Measurements from ENCODE around the gene BICC1.

Gene BICC1

GRCh38 chr10:58653139-58653538 is 140.5 kb downstream of the BICC1 start:
- DNase-seq = no peak

- no peak for DNase-seq
Measured at GRCh38 chr10:58660575-58661255, 148.0 kb downstream of the BICC1 start.

GRCh38 chr10:58661336-58661735 is 148.7 kb downstream of the BICC1 start:
- no peak for DNase-seq

GRCh38 chr10:58661902-58662301 is 149.2 kb downstream of the BICC1 start:
- no peak for DNase-seq

GRCh38 chr10:58662314-58662713 is 149.6 kb downstream of the BICC1 start:
- DNase-seq = no peak

- no peak for DNase-seq
Measured at GRCh38 chr10:58665361-58665760, 152.7 kb downstream of the BICC1 start.

GRCh38 chr10:58666024-58666423 is 153.4 kb downstream of the BICC1 start:
- no peak for DNase-seq

- no peak for DNase-seq
Measured at GRCh38 chr10:58667658-58668310, 155.1 kb downstream of the BICC1 start.

GRCh38 chr10:58672845-58673244 is 160.2 kb downstream of the BICC1 start:
- peak; percentile 33 for DNase-seq

GRCh38 chr10:58674251-58674650 is 161.6 kb downstream of the BICC1 start:
- no peak for DNase-seq

GRCh38 chr10:58675321-58675720 is 162.6 kb downstream of the BICC1 start:
- DNase-seq = no peak

DNA sequence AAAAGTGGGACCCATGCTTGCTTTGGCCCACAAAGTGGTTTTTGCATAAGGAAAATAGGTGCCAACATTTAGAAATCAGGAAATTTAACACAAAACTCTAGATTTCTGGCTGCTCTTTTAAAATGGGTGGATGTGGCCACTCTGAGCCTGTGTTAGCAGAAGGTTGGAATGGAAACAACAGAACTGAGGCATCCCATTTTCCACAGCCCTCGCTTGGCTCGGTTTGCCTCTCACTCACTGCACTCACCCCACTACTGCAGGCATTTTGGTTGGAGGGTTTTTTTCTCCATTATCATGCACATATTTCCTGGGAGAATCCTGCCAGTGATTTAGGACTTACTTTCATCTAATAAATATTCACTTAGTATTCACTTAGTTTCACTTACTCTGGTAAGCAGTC is 178.9 kb downstream of the BICC1 start:
- no peak for DNase-seq

DNA sequence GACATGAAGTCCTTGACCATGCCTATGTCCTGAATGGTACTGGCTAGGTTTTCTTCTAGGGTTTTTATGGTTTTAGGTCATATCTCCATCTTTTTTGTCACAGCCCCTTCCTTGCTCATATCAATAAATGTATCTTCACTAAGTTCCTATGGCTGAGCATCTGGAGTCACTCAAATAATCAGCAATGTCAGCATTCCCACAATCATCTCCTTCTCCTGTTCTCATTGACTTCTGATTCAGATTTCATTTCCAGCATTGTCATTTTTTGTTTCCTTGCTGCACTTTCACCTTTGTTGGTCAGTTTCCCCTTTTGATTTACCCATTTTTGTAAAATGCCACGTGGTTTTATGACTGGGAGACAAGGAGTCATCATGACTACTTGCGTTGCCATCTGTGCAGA is 181.2 kb downstream of the BICC1 start:
- DNase-seq = no peak

DNA sequence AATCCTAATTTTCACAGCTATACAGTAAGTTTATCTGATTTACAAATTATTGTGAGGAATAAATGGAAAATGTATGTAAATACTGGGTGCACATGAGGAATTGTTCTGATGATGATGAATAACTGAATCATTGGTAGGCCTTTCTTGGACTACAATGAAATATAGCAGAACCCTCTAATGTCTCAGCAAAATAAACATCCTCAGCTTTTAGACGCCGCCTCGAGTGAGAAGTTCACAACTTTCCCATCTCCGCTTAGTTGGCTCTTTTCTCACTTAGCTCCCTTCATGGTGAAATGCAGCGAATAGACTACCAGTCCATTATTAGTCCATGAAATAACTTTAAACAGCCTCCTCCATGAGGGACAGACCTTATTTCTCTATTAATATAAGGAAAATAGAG is 182.3 kb downstream of the BICC1 start:
- no peak for DNase-seq

- no peak for DNase-seq
Measured at GRCh38 chr10:58696736-58697135, 184.1 kb downstream of the BICC1 start.

- no peak for DNase-seq
Measured at GRCh38 chr10:58697691-58698090, 185.0 kb downstream of the BICC1 start.

DNA sequence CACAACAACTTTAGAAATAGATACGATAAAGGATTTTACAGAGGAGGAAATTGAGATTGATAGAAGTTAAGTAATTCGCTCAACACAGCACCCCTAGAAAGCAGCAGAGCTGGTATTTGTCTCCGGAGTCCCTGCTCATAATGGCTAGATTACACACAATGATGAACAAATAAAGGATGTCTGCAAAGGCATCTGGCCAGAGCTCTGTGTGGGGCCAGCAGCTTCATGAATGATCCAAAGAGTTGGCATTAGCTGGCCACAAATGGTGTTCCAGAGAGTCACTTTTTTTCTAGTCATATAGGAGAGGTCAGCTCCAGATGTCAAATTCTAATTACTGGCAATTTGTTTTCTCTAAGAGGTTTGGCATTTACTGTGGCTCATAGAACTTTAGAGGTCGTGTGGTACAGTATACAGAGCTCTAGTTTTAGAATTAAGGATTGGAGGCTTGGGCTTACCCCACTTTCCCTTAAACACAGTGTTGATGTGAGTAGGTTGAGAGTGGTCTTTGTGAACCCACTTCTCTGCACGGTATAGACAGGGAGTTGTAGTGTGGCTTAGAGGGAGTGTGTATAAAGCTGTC is 186.2 kb downstream of the BICC1 start:
- DNase-seq = peak; percentile 49

DNA sequence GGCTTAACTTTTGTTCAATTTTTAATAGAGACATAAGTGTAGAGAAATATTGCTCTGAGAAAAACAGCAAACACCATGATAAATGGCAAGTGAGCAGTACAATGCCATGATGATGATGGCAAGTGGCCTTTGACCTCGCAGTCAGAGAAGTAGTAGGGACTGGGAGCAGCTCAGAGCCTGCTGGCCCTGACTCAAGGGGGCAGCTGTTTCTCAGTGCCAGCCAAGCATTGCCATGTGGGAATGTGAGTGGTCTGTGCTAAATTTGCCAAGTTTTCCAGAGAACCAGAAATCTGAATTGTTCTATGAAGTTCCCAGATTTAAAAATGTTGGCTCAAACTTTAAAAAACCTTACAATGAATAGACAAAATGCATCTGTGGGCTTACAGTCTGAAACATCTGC is 187.9 kb downstream of the BICC1 start:
- DNase-seq = peak; percentile 29

DNA sequence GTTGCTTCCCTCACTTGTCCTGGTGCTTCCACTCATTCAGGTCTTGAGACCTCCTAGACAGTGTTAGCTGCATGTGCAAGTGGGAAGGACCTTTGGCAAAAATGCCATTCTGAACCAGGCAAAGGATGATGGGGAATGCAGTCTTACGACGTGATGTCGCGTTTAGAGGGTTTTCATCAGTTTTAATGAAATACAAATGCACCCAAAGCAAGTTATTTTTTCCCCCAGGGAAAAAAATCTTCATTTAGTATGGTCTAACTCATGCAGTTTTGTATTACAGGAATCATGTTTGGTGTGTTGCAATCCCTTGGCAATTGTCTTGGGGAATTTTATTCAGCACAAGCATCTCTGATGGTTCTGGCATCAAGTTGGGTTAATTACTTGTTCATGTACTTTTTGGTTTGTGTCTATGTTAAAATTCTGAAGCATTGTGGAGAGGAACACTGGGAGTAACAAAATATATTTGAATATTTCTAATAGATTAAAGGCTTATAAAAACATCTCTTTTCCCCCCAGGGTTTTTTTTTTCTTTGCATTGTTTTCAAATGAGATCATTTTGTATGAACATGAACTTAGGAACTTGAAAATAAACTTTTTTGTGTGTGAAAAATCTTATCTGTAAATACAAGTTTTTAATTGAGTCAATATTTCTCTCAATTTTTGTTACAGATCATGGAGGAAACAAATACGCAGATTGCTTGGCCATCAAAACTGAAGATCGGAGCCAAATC is 188.9 kb downstream of the BICC1 start:
- no peak for DNase-seq

DNA sequence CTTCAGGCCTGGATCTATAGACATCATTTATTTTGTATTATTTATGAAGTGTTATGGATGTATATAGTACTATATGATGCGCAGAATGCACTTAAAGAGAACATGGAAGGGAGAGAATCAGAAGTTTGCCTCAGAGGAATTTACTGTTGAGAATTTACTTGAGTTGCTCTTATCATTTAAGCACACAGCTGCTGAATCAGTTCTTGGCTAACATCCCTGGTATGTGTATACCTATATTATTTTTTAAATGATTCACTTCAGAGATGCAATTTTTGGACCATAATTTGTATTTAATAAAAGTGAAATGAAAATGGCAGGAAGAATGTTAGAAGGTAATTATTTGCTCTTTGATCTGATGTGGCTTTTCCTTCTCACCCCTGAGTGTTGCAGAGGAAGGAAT is 191.6 kb downstream of the BICC1 start:
- no peak for DNase-seq

DNA sequence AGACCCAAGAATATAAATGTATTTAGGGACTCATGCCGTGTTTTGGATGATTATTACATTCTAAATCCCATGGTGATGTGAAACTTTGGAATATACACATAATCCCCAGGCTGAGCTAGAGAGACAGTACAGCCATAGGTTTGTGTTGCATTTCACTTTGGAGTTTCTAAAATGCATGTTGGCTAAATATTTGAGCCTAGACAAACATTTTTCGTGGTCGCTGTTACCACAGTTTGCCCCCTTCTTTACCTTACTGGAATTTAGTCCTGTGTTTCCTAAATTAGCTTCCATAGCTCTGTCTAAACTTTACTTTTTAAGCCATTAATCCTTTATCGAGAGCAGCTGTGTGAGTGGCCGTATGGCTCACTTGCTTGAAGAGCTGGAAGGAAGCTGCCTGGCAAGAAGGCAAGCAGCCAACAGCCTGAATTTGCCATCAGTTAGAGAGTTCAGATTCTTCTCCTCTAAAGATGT is 192.0 kb downstream of the BICC1 start:
- no peak for DNase-seq

GRCh38 chr10:58706836-58707235 is 194.2 kb downstream of the BICC1 start:
- no peak for DNase-seq

GRCh38 chr10:58712141-58712540 is 199.5 kb downstream of the BICC1 start:
- no peak for DNase-seq

GRCh38 chr10:58712982-58713381 is 200.3 kb downstream of the BICC1 start:
- DNase-seq = no peak

Measured in NCI-H446 treated with DMSO at 0.1 percent for 48 hours (cell line).